Measurements from ENCODE around the gene SOCS6. TPM values are rescaled to one million over a fixed set of nuclear protein-coding genes. Genes with fewer than 3 reads are reported as not detected.
A peak's percentile ranks its signal among the peaks of the same experiment; 100 is the strongest.

SOCS6 gene
- total and polyA plus RNA-seq, 2 of the 13 experiments (the other 11 are each of a cell fraction or from before 2014, with no cell fraction given), result 18.6 to 38.3 TPM

- TF ChIP-seq DMTF1 (CRISPR knock-in tag; IDR thresholded peaks at IDR 0.05) (no peak), NFKB2 (CRISPR knock-in tag; IDR thresholded peaks at IDR 0.05; ENCODE audit: borderline replicate concordance) (no peak), UBTF (CRISPR knock-in tag; IDR thresholded peaks at IDR 0.05) (no peak), ZNF260 (CRISPR knock-in tag; IDR thresholded peaks at IDR 0.05; ENCODE audit: borderline replicate concordance, low read depth) (no peak), RORA (CRISPR knock-in tag; IDR thresholded peaks at IDR 0.05) (no peak), CBFB (CRISPR knock-in tag; IDR thresholded peaks at IDR 0.05) (no peak), RFXANK (CRISPR knock-in tag; IDR thresholded peaks at IDR 0.05) (no peak), NFATC3 (CRISPR knock-in tag; IDR thresholded peaks at IDR 0.05) (no peak), CREBL2 (CRISPR knock-in tag; IDR thresholded peaks at IDR 0.05; ENCODE audit: borderline replicate concordance) (no peak), TBP (CRISPR knock-in tag; IDR thresholded peaks at IDR 0.05) (no peak), ZNF543 (CRISPR knock-in tag; IDR thresholded peaks at IDR 0.05) (no peak), ZNF124 (CRISPR knock-in tag; IDR thresholded peaks at IDR 0.05) (no peak), NFIB (CRISPR knock-in tag; IDR thresholded peaks at IDR 0.05; ENCODE audit: borderline replicate concordance) (no peak), ZNF503 (CRISPR knock-in tag; IDR thresholded peaks at IDR 0.05) (0 out of 2 replicates have a peak, but pooled peaks have one; percentile 66), HNRNPH1 (optimal IDR thresholded peaks at IDR 0.05; ENCODE audit: low read depth, low read length) (no peak), NCOA1 (CRISPR knock-in tag; IDR thresholded peaks at IDR 0.05) (no peak), ZSCAN25 (CRISPR knock-in tag; IDR thresholded peaks at IDR 0.05) (no peak), ZNF772 (CRISPR knock-in tag; IDR thresholded peaks at IDR 0.05) (no peak), SRY (CRISPR knock-in tag; IDR thresholded peaks at IDR 0.05) (no peak), ZBTB3 (CRISPR knock-in tag; IDR thresholded peaks at IDR 0.05; ENCODE audit: borderline replicate concordance, low read depth) (no peak)
- TF ChIP-seq, protein P1, sequence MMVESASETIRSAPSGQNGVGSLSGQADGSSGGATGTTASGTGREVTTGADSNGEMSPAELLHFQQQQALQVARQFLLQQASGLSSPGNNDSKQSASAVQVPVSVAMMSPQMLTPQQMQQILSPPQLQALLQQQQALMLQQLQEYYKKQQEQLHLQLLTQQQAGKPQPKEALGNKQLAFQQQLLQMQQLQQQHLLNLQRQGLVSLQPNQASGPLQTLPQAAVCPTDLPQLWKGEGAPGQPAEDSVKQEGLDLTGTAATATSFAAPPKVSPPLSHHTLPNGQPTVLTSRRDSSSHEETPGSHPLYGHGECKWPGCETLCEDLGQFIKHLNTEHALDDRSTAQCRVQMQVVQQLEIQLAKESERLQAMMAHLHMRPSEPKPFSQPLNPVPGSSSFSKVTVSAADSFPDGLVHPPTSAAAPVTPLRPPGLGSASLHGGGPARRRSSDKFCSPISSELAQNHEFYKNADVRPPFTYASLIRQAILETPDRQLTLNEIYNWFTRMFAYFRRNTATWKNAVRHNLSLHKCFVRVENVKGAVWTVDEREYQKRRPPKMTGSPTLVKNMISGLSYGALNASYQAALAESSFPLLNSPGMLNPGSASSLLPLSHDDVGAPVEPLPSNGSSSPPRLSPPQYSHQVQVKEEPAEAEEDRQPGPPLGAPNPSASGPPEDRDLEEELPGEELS (CRISPR knock-in tag; IDR thresholded peaks at IDR 0.05), result peak; percentile 87
- TF ChIP-seq, protein P2, sequence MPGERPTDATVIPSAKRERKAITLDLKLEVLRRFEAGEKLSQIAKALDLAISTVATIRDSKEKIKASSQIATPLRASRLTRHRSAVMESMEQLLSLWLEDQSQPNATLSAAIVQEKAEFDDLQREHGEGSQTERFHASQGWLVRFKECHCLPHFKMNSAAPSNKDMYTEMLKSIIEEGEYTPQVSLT (CRISPR knock-in tag; IDR thresholded peaks at IDR 0.05; ENCODE audit: borderline replicate concordance, low read depth), result no peak
Measured at GRCh38 chr18:70333757-70334156, 44.9 kb downstream of the SOCS6 start (continued).

Measured in HepG2 (cell line).